GM12878 (cell line): Measurements from ENCODE around the gene DCC.

Source experiments
- EZH2 ChIP-seq: IDR thresholded peaks from 2 replicates; pipeline ENCODE4 v1.6.1; 2012; ENCODE audit warnings: low read depth, mild to moderate bottlenecking, control low read depth, inconsistent platforms, low read length, borderline replicate concordance; ENCODE audit not compliant: control insufficient read depth
- NR2C2 ChIP-seq: IDR thresholded peaks from 2 replicates; pipeline ENCODE4 v1.6.1; 2011; ENCODE audit warnings: borderline replicate concordance, low read depth; ENCODE audit not compliant: control insufficient read depth, insufficient read length
- RBBP5 ChIP-seq: fragments of 200-600 bp; sonication (generic); conservative IDR thresholded peaks from 2 replicates; pipeline ENCODE4 v1.6.1; 2016
- TF ChIP-seq, protein P1 (sequence below), 3 experiments: IDR thresholded peaks in 2 of 3; conservative IDR thresholded peaks in 1 of 3; 2 replicates each; pipeline ENCODE4 v1.5.1; 2011; ENCODE audit warnings: low read depth in 3 of 3, low read length in 3 of 3, mild to moderate bottlenecking in 3 of 3, control low read depth in 2 of 3, moderate library complexity in 2 of 3, inconsistent platforms in 1 of 3, mixed read lengths in 1 of 3; ENCODE audit not compliant: control insufficient read depth in 2 of 3, insufficient read depth in 1 of 3; ENCODE audit errors: extremely low read depth in 1 of 3
- TF ChIP-seq, protein P2 (sequence below): fragments of 450-650 bp; IDR thresholded peaks from 2 replicates; pipeline ENCODE4 v1.6.1; 2018; ENCODE audit warnings: borderline replicate concordance, mild to moderate bottlenecking; ENCODE audit not compliant: partially characterized antibody
- TF ChIP-seq, protein P3 (sequence below): fragments of 450-650 bp; IDR thresholded peaks from 2 replicates; pipeline ENCODE4 v1.6.1; 2016; ENCODE audit warnings: mild to moderate bottlenecking

- TF ChIP-seq EZH2 (no peak), NR2C2 (no peak), RBBP5 (no peak)
- TF ChIP-seq, protein P1, sequence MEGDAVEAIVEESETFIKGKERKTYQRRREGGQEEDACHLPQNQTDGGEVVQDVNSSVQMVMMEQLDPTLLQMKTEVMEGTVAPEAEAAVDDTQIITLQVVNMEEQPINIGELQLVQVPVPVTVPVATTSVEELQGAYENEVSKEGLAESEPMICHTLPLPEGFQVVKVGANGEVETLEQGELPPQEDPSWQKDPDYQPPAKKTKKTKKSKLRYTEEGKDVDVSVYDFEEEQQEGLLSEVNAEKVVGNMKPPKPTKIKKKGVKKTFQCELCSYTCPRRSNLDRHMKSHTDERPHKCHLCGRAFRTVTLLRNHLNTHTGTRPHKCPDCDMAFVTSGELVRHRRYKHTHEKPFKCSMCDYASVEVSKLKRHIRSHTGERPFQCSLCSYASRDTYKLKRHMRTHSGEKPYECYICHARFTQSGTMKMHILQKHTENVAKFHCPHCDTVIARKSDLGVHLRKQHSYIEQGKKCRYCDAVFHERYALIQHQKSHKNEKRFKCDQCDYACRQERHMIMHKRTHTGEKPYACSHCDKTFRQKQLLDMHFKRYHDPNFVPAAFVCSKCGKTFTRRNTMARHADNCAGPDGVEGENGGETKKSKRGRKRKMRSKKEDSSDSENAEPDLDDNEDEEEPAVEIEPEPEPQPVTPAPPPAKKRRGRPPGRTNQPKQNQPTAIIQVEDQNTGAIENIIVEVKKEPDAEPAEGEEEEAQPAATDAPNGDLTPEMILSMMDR (IDR thresholded peaks at IDR 0.05 in 2 of 3, conservative IDR thresholded peaks at IDR 0.05 in 1 of 3; ENCODE audit: control insufficient read depth in 2 of 3, extremely low read depth in 1 of 3, insufficient read depth in 1 of 3, low read depth in 3 of 3, low read length in 3 of 3), result no peak
- TF ChIP-seq, protein P2, sequence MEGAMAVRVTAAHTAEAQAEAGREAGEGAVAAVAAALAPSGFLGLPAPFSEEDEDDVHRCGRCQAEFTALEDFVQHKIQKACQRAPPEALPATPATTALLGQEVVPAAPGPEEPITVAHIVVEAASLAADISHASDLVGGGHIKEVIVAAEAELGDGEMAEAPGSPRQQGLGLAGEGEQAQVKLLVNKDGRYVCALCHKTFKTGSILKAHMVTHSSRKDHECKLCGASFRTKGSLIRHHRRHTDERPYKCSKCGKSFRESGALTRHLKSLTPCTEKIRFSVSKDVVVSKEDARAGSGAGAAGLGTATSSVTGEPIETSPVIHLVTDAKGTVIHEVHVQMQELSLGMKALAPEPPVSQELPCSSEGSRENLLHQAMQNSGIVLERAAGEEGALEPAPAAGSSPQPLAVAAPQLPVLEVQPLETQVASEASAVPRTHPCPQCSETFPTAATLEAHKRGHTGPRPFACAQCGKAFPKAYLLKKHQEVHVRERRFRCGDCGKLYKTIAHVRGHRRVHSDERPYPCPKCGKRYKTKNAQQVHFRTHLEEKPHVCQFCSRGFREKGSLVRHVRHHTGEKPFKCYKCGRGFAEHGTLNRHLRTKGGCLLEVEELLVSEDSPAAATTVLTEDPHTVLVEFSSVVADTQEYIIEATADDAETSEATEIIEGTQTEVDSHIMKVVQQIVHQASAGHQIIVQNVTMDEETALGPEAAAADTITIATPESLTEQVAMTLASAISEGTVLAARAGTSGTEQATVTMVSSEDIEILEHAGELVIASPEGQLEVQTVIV, result no peak
- TF ChIP-seq, protein P3, sequence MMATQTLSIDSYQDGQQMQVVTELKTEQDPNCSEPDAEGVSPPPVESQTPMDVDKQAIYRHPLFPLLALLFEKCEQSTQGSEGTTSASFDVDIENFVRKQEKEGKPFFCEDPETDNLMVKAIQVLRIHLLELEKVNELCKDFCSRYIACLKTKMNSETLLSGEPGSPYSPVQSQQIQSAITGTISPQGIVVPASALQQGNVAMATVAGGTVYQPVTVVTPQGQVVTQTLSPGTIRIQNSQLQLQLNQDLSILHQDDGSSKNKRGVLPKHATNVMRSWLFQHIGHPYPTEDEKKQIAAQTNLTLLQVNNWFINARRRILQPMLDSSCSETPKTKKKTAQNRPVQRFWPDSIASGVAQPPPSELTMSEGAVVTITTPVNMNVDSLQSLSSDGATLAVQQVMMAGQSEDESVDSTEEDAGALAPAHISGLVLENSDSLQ, result no peak
These were observed 91.7 kb downstream of the DCC start for GRCh38 chr18:52431683-52432082.
